Measurements from ENCODE around the gene IL17REL.

GRCh38 chr22:50000587-50001387 is 11.8 kb downstream of the IL17REL start:
- TF ChIP-seq KLF15 (CRISPR knock-in tag; IDR thresholded peaks at IDR 0.05; ENCODE audit: borderline replicate concordance) = no peak
- no peak for TF ChIP-seq CTCF (CRISPR knock-in tag; IDR thresholded peaks at IDR 0.05)
- TF ChIP-seq KDM5A (IDR thresholded peaks at IDR 0.05; ENCODE audit: borderline replicate concordance, low read length) = no peak
- no peak for TF ChIP-seq ATF3 (CRISPR knock-in tag; IDR thresholded peaks at IDR 0.05)
- TF ChIP-seq ZNF850 (CRISPR knock-in tag; conservative IDR thresholded peaks at IDR 0.05) = no peak
- TF ChIP-seq ZNF18 (CRISPR knock-in tag; IDR thresholded peaks at IDR 0.05; ENCODE audit: insufficient replicate concordance) = no peak
- no peak for TF ChIP-seq HNF4A (CRISPR knock-in tag; IDR thresholded peaks at IDR 0.05)
- no peak for TF ChIP-seq SP2 (CRISPR knock-in tag; IDR thresholded peaks at IDR 0.05)
- TF ChIP-seq EZH2 (conservative IDR thresholded peaks at IDR 0.05; ENCODE audit: low read depth, low read length) = no peak
- TF ChIP-seq ZBTB44 (CRISPR knock-in tag; IDR thresholded peaks at IDR 0.05) = no peak
- TF ChIP-seq ZFP36 (IDR thresholded peaks at IDR 0.05; ENCODE audit: borderline replicate concordance, low read depth, low read length, partially characterized antibody) = no peak
- no peak for TF ChIP-seq JUN (CRISPR knock-in tag; IDR thresholded peaks at IDR 0.05)
- no peak for TF ChIP-seq KLF16 (CRISPR knock-in tag; IDR thresholded peaks at IDR 0.05)
- no peak for TF ChIP-seq PPARG (CRISPR knock-in tag; conservative IDR thresholded peaks at IDR 0.05)

Measured in HepG2 (cell line).